HG02973 (cell line): ENCODE results near the gene OIT3.

Experiments
- ATAC-seq: cut with Tn5 transposase; IDR thresholded peaks from one replicate; pipeline ENCODE4 v1.9.1; 2021; ENCODE audit warnings: moderate library complexity; ENCODE audit not compliant: unreplicated experiment

The OIT3 gene

DNA sequence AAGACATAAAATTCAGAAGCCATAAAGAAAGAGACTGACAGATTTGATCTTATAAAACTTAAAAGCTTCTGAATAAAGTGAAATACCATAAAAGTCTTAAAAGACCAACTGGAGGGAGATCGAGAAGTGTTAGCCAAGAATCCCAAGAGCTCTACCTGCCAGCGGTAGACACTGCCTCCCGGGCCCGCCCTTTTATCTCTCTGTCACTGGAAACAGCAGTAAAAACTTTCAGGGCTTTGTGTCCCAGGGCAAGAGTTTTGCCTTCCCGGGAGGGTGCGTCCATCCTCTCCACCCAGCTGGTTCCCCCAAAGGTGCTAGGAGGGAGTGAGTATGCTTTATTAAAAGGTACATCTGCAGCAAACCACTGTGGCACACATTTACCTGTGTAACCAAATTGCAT is 55.2 kb downstream of the OIT3 start:
- ATAC-seq, result no peak

- ATAC-seq, result no peak
These were observed 58.2 kb downstream of the OIT3 start for GRCh38 chr10:72951760-72952159.

DNA sequence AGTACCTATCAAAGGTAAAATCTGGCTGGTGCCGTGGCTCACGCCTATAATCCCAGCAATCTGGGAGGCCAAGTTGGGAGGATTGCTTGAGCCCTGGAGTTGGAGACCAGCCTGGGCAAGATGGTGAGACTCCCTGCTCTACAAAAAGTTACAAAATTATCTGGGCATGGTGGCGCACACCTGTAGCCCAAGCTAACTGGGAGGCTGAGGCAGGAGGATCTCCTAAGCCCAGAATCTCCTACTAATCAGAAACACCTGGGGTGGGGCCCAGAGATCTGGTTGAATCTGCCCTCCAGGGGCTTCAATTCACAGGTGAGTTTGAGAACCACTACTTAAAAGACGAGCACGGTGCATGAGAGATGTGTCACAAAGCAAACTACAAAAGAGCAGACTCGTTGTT is 58.6 kb downstream of the OIT3 start:
- ATAC-seq, result no peak

DNA sequence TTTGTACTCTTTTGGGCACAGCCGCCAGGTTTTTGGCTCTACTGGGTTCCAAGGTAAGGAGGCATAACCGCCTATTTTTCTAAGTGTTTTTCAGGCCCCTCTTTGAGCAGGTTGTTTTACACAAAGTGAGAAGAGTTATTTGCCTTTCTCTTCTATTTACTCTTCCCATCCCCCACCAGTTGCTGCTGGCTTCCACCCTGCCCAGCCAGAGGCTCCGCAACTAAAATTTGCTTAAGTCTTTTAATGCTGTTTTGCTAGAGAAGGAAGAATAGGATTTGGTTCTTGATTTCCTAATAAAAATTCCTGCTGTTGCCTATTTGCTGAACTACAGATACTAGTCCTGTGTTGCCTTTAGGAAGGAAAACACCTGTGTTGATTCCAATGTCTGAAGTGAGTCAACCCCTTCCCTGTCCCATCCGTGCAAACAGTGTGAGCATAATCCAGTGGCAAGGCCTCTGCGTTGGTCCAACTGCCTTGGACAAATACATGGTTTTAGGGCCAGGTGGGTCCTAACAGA is 59.2 kb downstream of the OIT3 start:
- no peak for ATAC-seq

DNA sequence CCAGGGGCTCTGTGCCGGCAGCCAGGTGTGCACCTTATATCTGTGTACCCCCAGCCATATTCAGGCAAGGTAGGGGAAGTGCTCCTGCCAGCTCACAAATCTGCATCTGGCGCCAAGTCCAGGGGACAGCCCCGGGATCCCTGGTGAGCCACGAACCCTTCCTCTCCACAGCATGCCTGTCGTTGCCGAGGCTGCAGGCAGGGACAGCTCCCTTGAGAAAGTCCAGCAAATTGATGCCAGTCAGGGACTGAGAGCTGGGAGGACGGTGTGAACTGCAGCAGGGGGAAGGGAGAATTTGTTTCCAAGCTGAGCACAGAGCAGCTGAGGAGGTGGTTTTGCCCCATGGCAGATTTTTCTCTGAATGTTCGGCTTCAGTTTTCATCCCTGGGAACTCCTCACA is 60.1 kb downstream of the OIT3 start:
- no peak for ATAC-seq

DNA sequence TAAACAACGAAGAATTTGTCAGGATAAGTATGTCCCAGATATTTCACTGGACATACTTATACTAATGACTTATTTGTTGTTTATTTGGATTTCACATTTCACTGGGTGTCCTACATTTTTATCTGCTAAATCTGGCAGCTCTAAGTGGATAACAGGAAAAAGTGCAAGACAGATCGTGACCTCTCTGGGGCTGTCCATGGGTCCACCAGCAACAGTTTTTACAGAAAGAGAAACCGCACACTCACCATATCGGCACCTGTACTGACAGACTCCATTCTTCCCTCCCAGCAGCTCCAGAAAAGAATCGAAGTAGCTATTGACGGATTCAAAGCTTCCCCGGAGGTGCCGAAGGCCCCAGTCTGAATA is 60.7 kb downstream of the OIT3 start:
- ATAC-seq, result no peak

DNA sequence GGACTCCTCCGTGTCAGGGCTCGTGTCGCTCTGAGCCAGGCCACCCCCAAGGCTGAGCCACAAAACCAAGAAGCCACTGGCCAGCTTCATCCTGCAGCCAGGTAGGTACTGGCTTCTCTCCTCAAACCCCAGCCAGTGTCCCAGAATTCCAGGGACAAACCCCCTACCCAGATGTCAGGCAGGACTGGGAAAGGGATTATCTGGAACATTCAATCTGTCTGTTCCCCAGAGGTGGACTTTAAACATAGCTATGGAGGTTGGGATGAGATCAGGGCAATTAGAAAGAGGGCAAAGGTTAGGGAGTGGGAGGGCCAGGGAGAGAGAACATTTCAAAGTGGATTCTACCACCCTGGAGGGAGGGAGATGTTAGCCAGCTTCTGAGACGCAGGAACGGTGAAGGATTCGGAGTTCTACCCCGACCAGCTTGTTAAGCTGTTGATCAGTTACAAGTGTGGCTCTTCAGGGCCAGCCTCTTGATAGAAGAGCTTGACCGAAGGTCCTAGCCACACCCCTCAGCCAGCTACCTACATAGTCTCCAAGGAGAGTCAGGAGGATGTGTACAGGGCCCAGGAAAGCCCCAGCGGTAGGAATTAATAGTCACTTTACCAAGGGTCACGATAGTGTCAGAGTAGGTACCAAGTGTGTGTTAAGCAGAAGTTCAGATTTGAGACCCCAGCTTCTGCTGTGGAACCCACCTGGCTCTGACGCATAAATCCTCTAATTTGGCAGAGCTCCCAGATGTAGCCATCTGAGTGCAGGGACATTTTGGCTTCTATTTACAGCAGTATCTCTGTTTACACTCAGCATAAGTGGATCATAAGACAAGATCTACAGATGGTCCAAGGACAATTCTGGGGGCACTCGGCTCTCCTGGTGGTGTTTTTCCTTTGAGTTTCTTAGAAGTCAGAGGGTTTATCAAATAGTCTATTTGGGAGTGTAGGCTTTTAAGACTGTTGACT is 61.3 kb downstream of the OIT3 start, which contains the start of gene PLA2G12B:
PLA2G12B (minus strand) TSS at position 211 of the 959 bp plus-strand sequence; CDS start at position 90, 121 bp downstream.
- no peak for ATAC-seq

- ATAC-seq, result no peak
These were observed 62.5 kb downstream of the OIT3 start for GRCh38 chr10:72956001-72956400.

GRCh38 chr10:72976886-72977285 is 83.3 kb downstream of the OIT3 start:
- ATAC-seq, result no peak

- no peak for ATAC-seq
These were observed 86.2 kb downstream of the OIT3 start for GRCh38 chr10:72979709-72980108.

DNA sequence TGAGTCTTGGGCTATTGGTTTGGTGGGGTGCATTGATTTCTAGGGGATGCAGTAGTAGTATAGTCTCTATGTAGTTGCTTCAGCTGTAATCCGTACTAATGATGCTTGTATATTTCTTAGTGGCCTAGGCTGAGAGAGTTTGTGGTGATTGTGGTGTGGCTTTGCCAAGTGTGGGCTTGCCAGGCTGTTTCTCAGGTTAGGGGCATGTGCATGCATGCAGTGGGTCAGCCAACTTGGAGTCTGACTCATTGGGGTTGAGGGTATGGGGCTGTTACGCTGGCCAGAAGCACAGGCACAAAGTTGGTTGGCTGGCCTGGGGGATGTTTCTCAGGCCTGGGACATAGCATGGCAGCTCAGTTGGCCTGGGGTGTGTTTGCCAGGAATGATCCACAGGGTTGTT is 86.8 kb downstream of the OIT3 start:
- no peak for ATAC-seq

GRCh38 chr10:72981028-72981881 is 87.7 kb downstream of the OIT3 start:
- ATAC-seq, result no peak

- ATAC-seq, result no peak
These were observed 88.5 kb downstream of the OIT3 start for GRCh38 chr10:72981882-72982529.
